Measurements from ENCODE around the gene TMEM117. TPM values are rescaled to one million over a fixed set of nuclear protein-coding genes. Genes with fewer than 3 reads are reported as not detected.

TMEM117 gene
- 14.9 TPM for polyA plus RNA-seq
- long read RNA-seq, donor 1, result 0 reads
- long read RNA-seq, donor 2, partial matches to known transcripts, result 0 of 1 reads
- long read RNA-seq, donor 2, other reads (novel, unspliced or antisense), result 0 of 1 reads
- long read RNA-seq, donor 3, result 0 reads
- long read RNA-seq, donor 4, partial matches to known transcripts, result 0 of 1 reads
- long read RNA-seq, donor 4, other reads (novel, unspliced or antisense), result 0 of 1 reads
- long read RNA-seq, donor 5, partial matches to known transcripts, result 0 of 2 reads
- long read RNA-seq, donor 5, other reads (novel, unspliced or antisense), result 0 of 2 reads
- long read RNA-seq, donor 6, partial matches to known transcripts, result 0 of 3 reads
- long read RNA-seq, donor 6, other reads (novel, unspliced or antisense), result 0 of 3 reads
- long read RNA-seq, donor 7, partial matches to known transcripts, result 0 of 1 reads
- long read RNA-seq, donor 7, other reads (novel, unspliced or antisense), result 0 of 1 reads
- long read RNA-seq, donor 8, transcript TMEM117-201 (8 exons, 2,758 nt), result major isoform, 5 of 5 reads
- long read RNA-seq, donor 8, partial matches to known transcripts, result 0 of 5 reads
- long read RNA-seq, donor 8, other reads (novel, unspliced or antisense), result 0 of 5 reads
- long read RNA-seq, donor 9, partial matches to known transcripts, result 0 of 4 reads
- long read RNA-seq, donor 9, other reads (novel, unspliced or antisense), result 0 of 4 reads
- long read RNA-seq, donor 10, partial matches to known transcripts, result 0 of 1 reads
- long read RNA-seq, donor 10, other reads (novel, unspliced or antisense), result 0 of 1 reads
- long read RNA-seq, donor 11, partial matches to known transcripts, result 0 of 3 reads
- long read RNA-seq, donor 11, other reads (novel, unspliced or antisense), result 0 of 3 reads

DNA sequence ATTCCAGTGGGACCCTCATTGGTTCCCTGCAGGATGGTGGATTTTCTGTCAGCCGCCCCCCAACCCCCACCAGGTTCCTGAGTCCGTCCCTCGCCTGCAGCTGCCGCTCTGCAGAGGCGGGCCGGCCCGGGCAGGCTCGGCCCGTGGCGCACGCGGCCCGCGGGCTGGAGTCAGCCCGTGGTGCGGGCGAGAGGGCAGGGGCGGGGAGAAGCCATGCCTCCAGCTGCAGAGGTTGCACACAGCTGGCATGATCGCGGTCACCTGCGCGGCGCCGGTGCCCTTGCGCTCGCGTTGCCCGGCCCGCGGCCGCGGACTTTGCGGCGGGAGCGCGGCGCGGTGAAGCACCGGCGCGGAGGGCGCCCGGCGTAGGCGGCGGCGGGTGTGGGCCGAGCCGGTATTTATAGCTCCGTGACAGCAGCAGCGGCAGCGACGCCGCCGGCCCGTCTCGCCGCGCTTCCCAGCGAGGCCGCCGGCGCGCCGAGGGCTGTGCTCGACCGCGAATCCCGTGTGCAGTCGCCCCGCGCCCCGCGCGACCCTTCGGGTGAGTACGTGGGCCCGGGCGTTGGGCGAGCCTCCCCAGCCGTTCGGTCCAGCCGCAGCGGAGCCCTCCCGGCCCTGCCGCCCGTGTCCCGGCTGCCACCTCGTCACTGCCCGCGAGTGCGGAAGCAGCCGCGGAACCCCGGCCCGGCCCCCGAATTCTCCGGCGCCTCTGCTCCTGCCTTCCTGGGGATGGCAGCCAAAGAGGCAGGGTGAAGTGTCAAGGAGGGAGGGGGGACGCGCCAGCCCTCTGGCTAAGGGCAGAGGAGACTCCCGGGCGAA is at the start of gene TMEM117:
Gene TMEM117 (plus strand): TSS at position 426 of the 819 bp plus-strand sequence.
- WGBS (ENCODE audit: insufficient coverage, low lambda C conversion rate), result no CpG with 5 or more reads among the region's 103 CpGs
- peak; percentile 47 to 91 for DNase-seq
- H3K4me1 ChIP-seq (ENCODE audit: control insufficient read depth, insufficient read depth, low read length), result peaks cover 5% of the 10 kb centered on the region
- H3K4me3 ChIP-seq (ENCODE audit: low read length), result peak within 1 kb of the TSS; percentile 81
- H3K27ac ChIP-seq (ENCODE audit: low read length), result peak within 1 kb of the TSS; percentile 96
- H3K9me3 ChIP-seq (ENCODE audit: control insufficient read depth, low read depth, low read length), result no peaks in the 10 kb centered on the region
- no peaks in the 10 kb centered on the region for H3K27me3 ChIP-seq (ENCODE audit: control insufficient read depth, insufficient read depth, low read length)
- H3K36me3 ChIP-seq (ENCODE audit: control insufficient read depth, insufficient read depth, low read length), result no peaks in the 10 kb centered on the region

DNA sequence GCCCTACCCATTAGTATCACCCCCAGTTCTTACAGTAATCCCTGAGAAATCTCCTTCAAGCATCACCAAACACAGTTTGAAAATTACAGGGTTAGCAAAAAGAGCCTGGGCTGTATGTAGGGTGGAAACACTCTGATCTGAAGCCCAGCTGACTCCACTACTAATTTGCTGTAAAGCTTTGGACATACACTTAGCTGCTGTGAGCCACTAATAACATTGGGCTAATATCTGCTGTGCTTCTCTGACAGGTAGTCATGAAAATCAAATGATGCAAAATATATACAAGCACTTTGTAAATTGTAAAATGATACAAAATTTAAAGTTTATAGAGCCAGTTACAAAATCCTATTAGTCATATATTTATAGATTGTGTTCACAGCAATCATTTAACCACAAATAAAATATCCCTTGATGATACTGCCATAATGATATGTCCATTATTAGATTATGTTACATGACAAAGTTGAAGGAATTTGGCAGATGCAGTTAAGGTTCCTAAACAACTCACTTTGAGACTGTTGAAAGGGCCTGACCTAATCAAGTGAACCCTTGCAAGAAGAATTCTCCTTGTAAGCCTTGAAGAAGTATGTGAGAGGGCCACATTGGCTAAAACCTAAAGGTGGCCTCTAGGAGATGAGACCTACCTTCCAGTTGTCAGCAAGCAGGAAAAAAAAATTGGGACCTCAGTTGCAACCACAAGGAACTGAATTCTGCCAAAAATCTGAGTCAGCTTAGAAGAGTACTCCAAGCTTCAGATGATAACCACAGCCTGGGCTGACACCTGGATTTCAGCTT is 48.8 kb upstream of the TMEM117 start:
- H3K27me3 ChIP-seq (ENCODE audit: control insufficient read depth, insufficient read depth, low read length), result no peaks in the 10 kb centered on the region
- peaks cover 29% of the 10 kb centered on the region for H3K36me3 ChIP-seq (ENCODE audit: control insufficient read depth, insufficient read depth, low read length)
- H3K27ac ChIP-seq (ENCODE audit: low read length), result no peak overlapping the region

DNA sequence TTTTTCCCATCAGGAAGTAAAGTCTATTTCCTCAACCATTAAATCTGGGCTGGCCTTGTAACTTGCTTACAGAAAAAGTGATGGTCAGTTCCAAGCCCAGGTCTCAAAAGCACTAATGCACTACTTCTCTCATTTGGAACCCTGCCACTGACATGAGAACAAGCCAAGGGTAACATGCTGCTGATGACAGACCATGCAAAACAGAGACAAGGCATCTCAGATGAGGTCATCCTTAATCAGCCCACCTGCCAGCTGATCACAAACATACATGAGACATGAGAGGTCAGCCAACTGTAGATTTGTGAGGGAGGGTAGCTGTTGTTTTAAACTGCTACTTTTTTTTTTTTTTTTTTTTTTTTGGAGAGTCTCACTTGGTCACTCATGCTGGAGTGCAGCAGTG is 45.9 kb upstream of the TMEM117 start:
- Histone ChIP-seq H3K27me3 (ENCODE audit: control insufficient read depth, insufficient read depth, low read length) (no peaks in the 10 kb centered on the region), H3K9me3 (ENCODE audit: control insufficient read depth, low read depth, low read length) (no peaks in the 10 kb centered on the region), H3K4me3 (ENCODE audit: low read length) (no peak overlapping the region), H3K4me1 (ENCODE audit: control insufficient read depth, insufficient read depth, low read length) (no peaks in the 10 kb centered on the region), H3K27ac (ENCODE audit: low read length) (no peak overlapping the region), H3K36me3 (ENCODE audit: control insufficient read depth, insufficient read depth, low read length) (peaks cover 15% of the 10 kb centered on the region)
- DNase-seq, result peak in 1 of 2 donors; percentile 4

More for the DNA sequence above, 48.8 kb upstream of the TMEM117 start:
- Histone ChIP-seq H3K4me1 (ENCODE audit: control insufficient read depth, insufficient read depth, low read length) (no peaks in the 10 kb centered on the region), H3K4me3 (ENCODE audit: low read length) (no peak overlapping the region), H3K9me3 (ENCODE audit: control insufficient read depth, low read depth, low read length) (no peaks in the 10 kb centered on the region)
- no peak for DNase-seq

DNA sequence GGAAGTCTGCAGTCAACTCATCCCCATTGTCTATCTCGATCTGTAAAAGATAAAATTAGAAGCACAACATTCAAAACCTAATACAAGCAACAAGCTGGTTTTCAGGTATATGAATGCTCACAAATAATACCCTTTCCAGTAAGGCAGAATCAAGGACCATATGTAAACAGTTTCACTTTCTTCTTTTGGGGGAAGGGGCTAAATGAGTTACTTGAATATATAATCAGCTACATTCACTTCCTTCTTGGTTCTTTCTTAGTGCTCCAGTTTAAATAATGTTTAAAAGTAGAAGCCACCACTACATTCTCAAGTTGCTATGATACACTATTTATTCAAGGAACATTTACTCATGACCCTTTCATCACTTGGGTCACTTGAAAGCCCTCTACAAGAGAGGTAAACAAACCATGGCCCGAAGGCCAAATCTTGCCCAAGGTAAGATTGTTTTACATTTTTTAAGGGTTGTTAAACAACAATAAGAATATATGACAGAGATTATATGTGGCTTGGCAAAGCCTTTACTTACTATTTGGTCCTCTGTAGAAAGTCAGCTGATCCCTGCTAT is 40.1 kb upstream of the TMEM117 start:
- WGBS (ENCODE audit: insufficient coverage, low lambda C conversion rate), result no CpG with 5 or more reads among the region's 2 CpGs
- Histone ChIP-seq H3K27me3 (ENCODE audit: control insufficient read depth, insufficient read depth, low read length) (no peaks in the 10 kb centered on the region), H3K9me3 (ENCODE audit: control insufficient read depth, low read depth, low read length) (no peaks in the 10 kb centered on the region), H3K27ac (ENCODE audit: low read length) (no peak overlapping the region), H3K4me1 (ENCODE audit: control insufficient read depth, insufficient read depth, low read length) (no peaks in the 10 kb centered on the region), H3K36me3 (ENCODE audit: control insufficient read depth, insufficient read depth, low read length) (peaks cover 35% of the 10 kb centered on the region), H3K4me3 (ENCODE audit: low read length) (no peak overlapping the region)
- DNase-seq, result no peak

DNA sequence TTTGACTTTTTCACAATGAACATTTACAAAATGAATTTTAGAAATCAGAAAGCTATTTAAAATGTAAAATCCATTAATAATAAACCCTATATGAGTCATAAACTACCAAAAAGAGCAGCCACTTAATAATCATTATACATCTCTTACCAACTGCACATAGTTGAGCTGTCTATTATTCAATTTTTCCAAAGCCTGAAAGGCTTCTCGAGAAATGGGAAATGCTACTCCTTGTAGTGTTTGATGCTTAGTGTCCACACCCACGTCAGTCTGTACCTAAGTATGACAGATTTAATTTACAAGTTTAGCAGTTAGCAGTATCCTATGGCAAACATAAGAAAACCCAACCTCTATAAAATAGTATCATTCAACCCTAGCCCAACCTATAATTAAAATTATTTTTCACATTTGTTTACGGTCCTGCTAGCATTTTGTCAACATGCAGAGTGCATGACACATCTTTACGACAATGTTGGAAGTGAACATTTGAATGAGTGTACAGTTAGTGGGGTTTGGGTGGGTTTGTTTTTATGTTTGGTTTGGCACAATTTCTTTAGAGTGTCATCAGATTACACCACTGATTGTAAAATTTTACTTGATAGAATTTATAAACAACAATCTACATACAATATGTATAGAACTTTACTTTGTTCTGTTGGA is 38.2 kb upstream of the TMEM117 start:
- WGBS (ENCODE audit: insufficient coverage, low lambda C conversion rate), result 77% methylated on average over 2 of the region's 4 CpGs
- no peak overlapping the region for H3K4me3 ChIP-seq (ENCODE audit: low read length)
- H3K27me3 ChIP-seq (ENCODE audit: control insufficient read depth, insufficient read depth, low read length), result no peaks in the 10 kb centered on the region
- H3K27ac ChIP-seq (ENCODE audit: low read length), result no peak overlapping the region
- no peaks in the 10 kb centered on the region for H3K4me1 ChIP-seq (ENCODE audit: control insufficient read depth, insufficient read depth, low read length)
- no peaks in the 10 kb centered on the region for H3K9me3 ChIP-seq (ENCODE audit: control insufficient read depth, low read depth, low read length)
- DNase-seq, result no peak
- peaks cover 45% of the 10 kb centered on the region for H3K36me3 ChIP-seq (ENCODE audit: control insufficient read depth, insufficient read depth, low read length)

DNA sequence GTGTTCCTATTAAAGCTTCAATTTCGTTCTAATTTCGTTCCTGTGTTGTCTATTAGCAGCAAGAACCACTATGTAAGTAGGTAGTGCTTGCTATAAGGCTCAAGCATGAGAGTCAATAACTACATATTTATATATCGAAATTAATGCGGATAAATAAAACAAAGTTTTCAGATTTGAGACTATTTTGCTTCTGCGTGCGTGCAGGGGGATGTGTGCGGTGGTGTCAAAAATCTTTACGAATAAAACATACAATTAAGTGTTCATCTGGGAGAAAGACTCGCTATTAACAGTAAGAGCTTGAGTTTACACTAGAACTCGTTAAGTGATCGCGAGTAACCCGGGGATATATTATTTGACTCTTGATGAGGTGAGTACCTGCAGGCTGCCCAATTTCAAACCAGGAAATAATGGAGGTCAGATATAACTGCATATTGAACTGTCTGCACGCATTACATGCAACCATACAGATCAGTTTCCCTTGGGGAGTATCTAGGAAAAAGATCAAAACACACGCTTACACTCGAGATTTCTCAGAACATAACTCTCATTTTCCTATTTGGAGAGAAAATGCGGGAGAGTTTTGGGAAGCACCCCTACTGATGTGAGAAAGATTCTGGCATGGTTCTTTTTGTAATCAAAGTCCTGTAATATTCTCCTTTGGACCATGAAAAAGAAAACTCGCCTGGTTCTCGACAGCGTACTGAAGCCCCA is 30.6 kb upstream of the TMEM117 start:
- H3K27me3 ChIP-seq (ENCODE audit: control insufficient read depth, insufficient read depth, low read length), result no peaks in the 10 kb centered on the region
- H3K9me3 ChIP-seq (ENCODE audit: control insufficient read depth, low read depth, low read length), result no peaks in the 10 kb centered on the region
- H3K4me3 ChIP-seq (ENCODE audit: low read length), result peak overlapping the region; percentile 90
- WGBS (ENCODE audit: insufficient coverage, low lambda C conversion rate), result 11% methylated on average over 3 of the region's 20 CpGs
- H3K4me1 ChIP-seq (ENCODE audit: control insufficient read depth, insufficient read depth, low read length), result no peaks in the 10 kb centered on the region
- peak overlapping the region; percentile 96 for H3K27ac ChIP-seq (ENCODE audit: low read length)
- peak in 1 of 2 donors; percentile 3 for DNase-seq
- peaks cover 15% of the 10 kb centered on the region for H3K36me3 ChIP-seq (ENCODE audit: control insufficient read depth, insufficient read depth, low read length)

DNA sequence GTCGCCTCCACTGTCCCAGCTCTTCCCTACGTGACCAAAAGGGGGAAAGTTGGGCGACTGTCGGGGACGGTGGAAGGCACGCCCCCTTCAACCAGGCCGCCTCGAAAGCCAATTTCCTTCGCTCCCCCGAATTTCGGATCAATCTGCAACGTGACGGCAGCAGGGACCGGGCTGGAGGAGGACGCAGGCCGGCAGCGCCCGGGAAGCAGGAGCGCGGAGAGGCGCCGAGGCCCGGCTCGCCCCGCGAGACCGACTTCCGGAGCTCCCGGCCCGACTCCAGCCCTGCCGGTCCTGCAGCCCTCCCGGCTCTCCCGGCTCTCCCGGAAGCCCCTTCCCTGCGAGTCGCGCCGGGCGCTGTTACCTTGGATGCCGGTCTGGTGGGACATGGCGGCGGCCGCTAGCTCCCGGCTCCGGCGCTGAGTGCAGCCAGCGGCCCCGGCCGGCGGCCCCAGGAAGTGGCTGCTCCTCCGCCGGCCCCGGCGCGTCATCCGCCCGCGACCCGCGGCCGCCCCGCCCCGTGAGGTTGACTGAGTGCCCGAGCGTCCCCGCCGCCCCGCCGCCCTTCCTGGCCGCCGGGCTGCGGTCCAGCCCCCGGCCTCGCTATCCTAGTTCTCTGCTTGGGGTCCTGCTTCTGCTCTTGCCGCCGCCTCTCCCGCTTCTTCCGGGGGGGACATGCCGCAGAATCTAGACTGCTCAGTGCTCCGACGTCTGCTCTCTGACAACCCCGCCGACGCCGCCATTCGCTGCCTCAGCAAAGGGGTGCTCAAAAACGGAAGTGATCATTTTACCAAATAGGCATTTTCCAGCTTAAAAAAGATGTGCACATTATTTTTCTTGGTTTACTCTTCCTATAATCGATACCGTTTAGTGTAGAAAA is 29.8 kb upstream of the TMEM117 start, which contains the start of gene TWF1:
Gene TWF1 (minus strand): TSS at position 458 of the 877 bp plus-strand sequence. CDS start 72 bp downstream, at position 386.
- H3K4me1 ChIP-seq (ENCODE audit: control insufficient read depth, insufficient read depth, low read length), result no peaks in the 10 kb centered on the region
- peak within 1 kb of the TSS; percentile 90 for H3K4me3 ChIP-seq (ENCODE audit: low read length)
- H3K27me3 ChIP-seq (ENCODE audit: control insufficient read depth, insufficient read depth, low read length), result peaks cover under 1% of the 10 kb centered on the region
- peak within 1 kb of the TSS; percentile 96 for H3K27ac ChIP-seq (ENCODE audit: low read length)
- peak; percentile 79 to 92 for DNase-seq
- 0% methylated on average over 1 of the region's 89 CpGs for WGBS (ENCODE audit: insufficient coverage, low lambda C conversion rate)
- H3K9me3 ChIP-seq (ENCODE audit: control insufficient read depth, low read depth, low read length), result no peaks in the 10 kb centered on the region
- peaks cover 7% of the 10 kb centered on the region for H3K36me3 ChIP-seq (ENCODE audit: control insufficient read depth, insufficient read depth, low read length)

DNA sequence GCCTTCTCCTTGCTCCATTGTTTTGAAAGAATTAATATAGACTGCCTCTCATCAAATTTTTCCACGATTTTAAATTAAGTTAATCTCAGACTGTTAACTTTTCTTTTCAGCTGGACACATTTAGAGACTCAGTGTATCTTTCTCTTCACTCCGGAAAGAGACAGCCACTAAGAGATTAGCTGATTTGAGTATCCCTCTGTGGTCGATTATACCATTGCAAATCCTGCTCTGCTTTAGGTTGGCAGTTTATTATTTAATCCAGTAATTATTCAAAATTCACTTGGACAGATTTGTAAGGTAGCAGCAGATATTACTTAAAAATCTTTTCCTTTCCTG is 29.2 kb upstream of the TMEM117 start:
- H3K36me3 ChIP-seq (ENCODE audit: control insufficient read depth, insufficient read depth, low read length), result peaks cover 3% of the 10 kb centered on the region
- H3K27ac ChIP-seq (ENCODE audit: low read length), result peak overlapping the region; percentile 96
- H3K4me3 ChIP-seq (ENCODE audit: low read length), result peak overlapping the region; percentile 90
- no peaks in the 10 kb centered on the region for H3K4me1 ChIP-seq (ENCODE audit: control insufficient read depth, insufficient read depth, low read length)
- no peak for DNase-seq
- H3K9me3 ChIP-seq (ENCODE audit: control insufficient read depth, low read depth, low read length), result no peaks in the 10 kb centered on the region
- peaks cover 2% of the 10 kb centered on the region for H3K27me3 ChIP-seq (ENCODE audit: control insufficient read depth, insufficient read depth, low read length)
- no CpG with 5 or more reads among the region's 3 CpGs for WGBS (ENCODE audit: insufficient coverage, low lambda C conversion rate)
